GM12878 (cell line): ENCODE measurements around the gene FN3K. TPM values are rescaled to one million over a fixed set of nuclear protein-coding genes. Genes with fewer than 3 reads are reported as not detected.
A peak's percentile ranks its signal among the peaks of the same experiment; 100 is the strongest.

ENCODE experiments used
- ATF7 ChIP-seq: fragments of 450-650 bp; IDR thresholded peaks from 2 replicates; pipeline ENCODE4 v1.6.1; 2016; ENCODE audit warnings: low read depth, mild to moderate bottlenecking
- MXI1 ChIP-seq: fragments of 150-350 bp; IDR thresholded peaks from 2 replicates; pipeline ENCODE4 v1.6.1; 2011; ENCODE audit warnings: low read depth, mild to moderate bottlenecking, inconsistent platforms, low read length, improper control_type of control experiment
- NFYB ChIP-seq: IDR thresholded peaks from 2 replicates; pipeline ENCODE4 v1.6.1; 2011; ENCODE audit warnings: low read depth, mild to moderate bottlenecking, low read length, improper control_type of control experiment, moderate library complexity; ENCODE audit not compliant: insufficient read depth
- POLR2A ChIP-seq: IDR thresholded peaks from 2 replicates; pipeline ENCODE4 v1.6.1; 2011; ENCODE audit warnings: low read depth, mild to moderate bottlenecking, low read length
- TBL1XR1 ChIP-seq: IDR thresholded peaks from 2 replicates; pipeline ENCODE4 v1.6.1; 2012; ENCODE audit warnings: low read depth, low read length, improper control_type of control experiment
- ZBTB4 ChIP-seq: fragments of 450-650 bp; formaldehyde crosslinking; IDR thresholded peaks from 2 replicates; pipeline ENCODE4 v1.4.0; 2022; ENCODE audit warnings: mild to moderate bottlenecking, moderate library complexity
- polyA plus RNA-seq, 11 experiments: library from polyadenylated mRNA; depleted of rRNA in 4 of 11; unstranded in 6 of 11; stranded (reverse) in 5 of 11; fragments of >200 nt; fragmentation: Nextera tagmentation in 4 of 11; fragmentation: Illumina TruSeq in 1 of 11; extraction: Ambion mirVana in 4 of 11; extraction: Trizol in 1 of 11; gene quantifications; 1 replicate in 1 of 11; 2 replicates in 10 of 11; pipeline versions ENCODE4 v1.2.1 to v1.2.3, GENCODE V29; 2011 to 2016; ENCODE audit warnings: inconsistent platforms in 2 of 11, missing spikeins in 2 of 11, low read depth in 1 of 11
- total RNA-seq, 4 experiments: library from RNA; depleted of rRNA in 3 of 4; stranded (reverse); fragments of >200 nt in 3 of 4; fragmentation: Illumina TruSeq in 1 of 4; extraction: Trizol in 1 of 4; gene quantifications; 2 replicates each; pipeline versions ENCODE4 v1.2.1 to v1.2.3, GENCODE V29; 2013 to 2021
- TF ChIP-seq, protein P1 (sequence below), 3 experiments: IDR thresholded peaks in 2 of 3; conservative IDR thresholded peaks in 1 of 3; 2 replicates each; pipeline ENCODE4 v1.5.1; 2011; ENCODE audit warnings: low read depth in 3 of 3, low read length in 3 of 3, mild to moderate bottlenecking in 3 of 3, control low read depth in 2 of 3, moderate library complexity in 2 of 3, inconsistent platforms in 1 of 3, mixed read lengths in 1 of 3; ENCODE audit not compliant: control insufficient read depth in 2 of 3, insufficient read depth in 1 of 3; ENCODE audit errors: extremely low read depth in 1 of 3
- TF ChIP-seq, protein P2 (sequence below): fragments of 450-650 bp; IDR thresholded peaks from 2 replicates; pipeline ENCODE4 v1.6.1; 2017; ENCODE audit warnings: low read depth, mild to moderate bottlenecking, moderate library complexity

Gene FN3K
- total and polyA plus RNA-seq, 10 of the 15 experiments (the other 5 are each of a cell fraction or from before 2014, with no cell fraction given): 0.08 to 0.51 (median 0.17) TPM; not detected in 7

GRCh38 chr17:82716203-82717010 is 19.0 kb upstream of the FN3K start, which contains the start of gene FN3KRP (continued):
- TF ChIP-seq, protein P1, sequence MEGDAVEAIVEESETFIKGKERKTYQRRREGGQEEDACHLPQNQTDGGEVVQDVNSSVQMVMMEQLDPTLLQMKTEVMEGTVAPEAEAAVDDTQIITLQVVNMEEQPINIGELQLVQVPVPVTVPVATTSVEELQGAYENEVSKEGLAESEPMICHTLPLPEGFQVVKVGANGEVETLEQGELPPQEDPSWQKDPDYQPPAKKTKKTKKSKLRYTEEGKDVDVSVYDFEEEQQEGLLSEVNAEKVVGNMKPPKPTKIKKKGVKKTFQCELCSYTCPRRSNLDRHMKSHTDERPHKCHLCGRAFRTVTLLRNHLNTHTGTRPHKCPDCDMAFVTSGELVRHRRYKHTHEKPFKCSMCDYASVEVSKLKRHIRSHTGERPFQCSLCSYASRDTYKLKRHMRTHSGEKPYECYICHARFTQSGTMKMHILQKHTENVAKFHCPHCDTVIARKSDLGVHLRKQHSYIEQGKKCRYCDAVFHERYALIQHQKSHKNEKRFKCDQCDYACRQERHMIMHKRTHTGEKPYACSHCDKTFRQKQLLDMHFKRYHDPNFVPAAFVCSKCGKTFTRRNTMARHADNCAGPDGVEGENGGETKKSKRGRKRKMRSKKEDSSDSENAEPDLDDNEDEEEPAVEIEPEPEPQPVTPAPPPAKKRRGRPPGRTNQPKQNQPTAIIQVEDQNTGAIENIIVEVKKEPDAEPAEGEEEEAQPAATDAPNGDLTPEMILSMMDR (IDR thresholded peaks at IDR 0.05 in 2 of 3, conservative IDR thresholded peaks at IDR 0.05 in 1 of 3; ENCODE audit: control insufficient read depth in 2 of 3, extremely low read depth in 1 of 3, insufficient read depth in 1 of 3, low read depth in 3 of 3, low read length in 3 of 3): no peak
- TF ChIP-seq TBL1XR1: no peak
- peak; percentile 93 for TF ChIP-seq POLR2A
- peak; percentile 49; the same call in 1 of the 2 replicates for TF ChIP-seq MXI1
- TF ChIP-seq ATF7: peak; percentile 92
- TF ChIP-seq ZBTB4 (CRISPR knock-in tag): no peak
- TF ChIP-seq NFYB: peak; percentile 15; the same call in 1 of the 2 replicates
- TF ChIP-seq, protein P2, sequence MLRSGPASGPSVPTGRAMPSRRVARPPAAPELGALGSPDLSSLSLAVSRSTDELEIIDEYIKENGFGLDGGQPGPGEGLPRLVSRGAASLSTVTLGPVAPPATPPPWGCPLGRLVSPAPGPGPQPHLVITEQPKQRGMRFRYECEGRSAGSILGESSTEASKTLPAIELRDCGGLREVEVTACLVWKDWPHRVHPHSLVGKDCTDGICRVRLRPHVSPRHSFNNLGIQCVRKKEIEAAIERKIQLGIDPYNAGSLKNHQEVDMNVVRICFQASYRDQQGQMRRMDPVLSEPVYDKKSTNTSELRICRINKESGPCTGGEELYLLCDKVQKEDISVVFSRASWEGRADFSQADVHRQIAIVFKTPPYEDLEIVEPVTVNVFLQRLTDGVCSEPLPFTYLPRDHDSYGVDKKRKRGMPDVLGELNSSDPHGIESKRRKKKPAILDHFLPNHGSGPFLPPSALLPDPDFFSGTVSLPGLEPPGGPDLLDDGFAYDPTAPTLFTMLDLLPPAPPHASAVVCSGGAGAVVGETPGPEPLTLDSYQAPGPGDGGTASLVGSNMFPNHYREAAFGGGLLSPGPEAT: peak; percentile 73
